Measurements from ENCODE around the gene PRAMEF2.
"Not testable (repeated sequence)": the region's sequence is repeated elsewhere in the genome, so short reads cannot be mapped to it uniquely, and the experiment has no call there.

The PRAMEF2 gene

GRCh38 chr1:12899186-12899585 lies 42.3 kb downstream of the PRAMEF2 start:
- H3K4me3 ChIP-seq, H4K20me1 ChIP-seq: not testable (repeated sequence)

GRCh38 chr1:12903793-12904572 lies 47.1 kb downstream of the PRAMEF2 start:
- H3K4me3 ChIP-seq; H3K27ac ChIP-seq; H3K4me2 ChIP-seq; H4K20me1 ChIP-seq; H3K27me3 ChIP-seq; H3K4me1 ChIP-seq; H3K9ac ChIP-seq; H3K9me3 ChIP-seq (replicated peaks in 1 of 11); H3K36me3 ChIP-seq: not testable (repeated sequence)

More at GRCh38 chr1:12899186-12899585, 42.3 kb downstream of the PRAMEF2 start:
- H3K36me3 ChIP-seq; H3K9ac ChIP-seq; H3K4me1 ChIP-seq; H3K4me2 ChIP-seq; H3K27ac ChIP-seq; H3K9me3 ChIP-seq (replicated peaks in 1 of 11); H3K27me3 ChIP-seq: not testable (repeated sequence)

Measured in BLaER1 treated with 17β-estradiol and CSF1 and Interleukin-3, amounts not matched to agents 10 nM and 100 nM (cell line).